ENCODE results near the gene NXPH3.

DNA sequence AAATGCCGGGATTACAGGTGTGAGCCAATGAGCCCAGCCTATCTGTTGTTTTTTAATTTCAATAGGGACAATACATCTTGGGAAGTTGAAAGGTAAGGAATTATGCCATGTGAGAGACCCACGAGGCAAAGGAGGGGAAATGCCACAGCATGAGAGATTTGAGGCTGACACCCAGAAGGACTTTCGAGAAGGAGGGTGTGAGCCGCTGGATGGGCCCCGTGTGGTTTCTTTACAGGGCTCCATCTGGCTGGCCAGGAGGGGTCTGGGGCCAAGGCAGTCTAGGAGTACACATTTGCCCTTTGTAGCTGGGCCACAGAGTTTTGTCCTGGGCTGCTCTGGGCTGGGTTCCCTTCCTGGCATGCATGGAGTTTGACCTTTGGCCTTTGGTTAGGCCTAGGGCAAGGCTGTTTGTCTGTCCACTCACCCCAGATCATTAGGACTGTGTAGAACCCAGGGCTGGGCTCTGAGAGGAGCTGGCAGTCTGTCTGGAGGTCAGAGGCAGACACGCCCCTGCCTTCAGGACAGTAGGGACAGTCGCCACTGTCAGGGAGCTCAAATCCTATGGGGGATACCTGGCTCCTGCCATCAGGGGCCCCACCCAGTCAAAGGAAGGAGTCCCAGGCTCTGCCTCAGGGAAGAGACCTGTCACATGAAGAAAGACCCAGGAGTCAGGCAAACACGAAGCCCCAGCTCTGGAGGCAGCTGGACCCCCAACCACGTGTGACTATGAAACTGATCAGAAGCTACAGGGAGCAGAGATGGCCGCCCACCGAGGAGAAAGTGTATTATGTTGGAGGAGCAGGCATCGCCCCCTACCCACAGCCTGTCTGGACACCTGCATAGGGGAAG is 24.2 kb upstream of the NXPH3 start:
- TF ChIP-seq POLR2A (IDR thresholded peaks at IDR 0.05), result no peak
- no peak for TF ChIP-seq CTCF (IDR thresholded peaks at IDR 0.05)

Measured in uterus (tissue), 2 donors.